Stimulated activated naive CD8-positive, alpha-beta T cell treated with anti-CD3 and anti-CD28 coated beads, Interleukin-15, Interleukin-2, amounts not matched to agents 100 ng/mL and 50 ng/mL, for 24 hours (primary cell): Measurements from ENCODE around the gene ATF3.
"Not testable (repeated sequence)": the region's sequence is repeated elsewhere in the genome, so short reads cannot be mapped to it uniquely, and the experiment has no call there.

ENCODE experiments used
- H3K27ac Mint-ChIP-seq: one replicate; pipeline ENCODE4 v1.8.0; 2021; ENCODE audit warnings: mild to moderate bottlenecking, mixed read lengths
- H3K27me3 Mint-ChIP-seq: one replicate; pipeline ENCODE4 v1.8.0; 2021; ENCODE audit warnings: mixed read lengths
- H3K36me3 Mint-ChIP-seq: one replicate; pipeline ENCODE4 v1.8.0; 2021; ENCODE audit warnings: low read depth, mixed read lengths
- H3K4me1 Mint-ChIP-seq: one replicate; pipeline ENCODE4 v1.8.0; 2021; ENCODE audit warnings: low read depth, mixed read lengths
- H3K4me3 Mint-ChIP-seq: one replicate; pipeline ENCODE4 v1.8.0; 2021; ENCODE audit warnings: mild to moderate bottlenecking, mixed read lengths
- H3K9me3 Mint-ChIP-seq: one replicate; pipeline ENCODE4 v1.8.0; 2021; ENCODE audit warnings: mixed read lengths

ATF3 gene

GRCh38 chr1:212643877-212644276, 35.3 kb downstream of the ATF3 start:
- Mint-ChIP-seq H3K4me1 (no peaks in the 10 kb centered on the region), H3K9me3 (no peaks in the 10 kb centered on the region), H3K27me3 (peaks cover 8% of the 10 kb centered on the region), H3K27ac (no peak overlapping the region), H3K36me3 (no peaks in the 10 kb centered on the region), H3K4me3 (no peak overlapping the region)

- H3K36me3 Mint-ChIP-seq: no peaks in the 10 kb centered on the region
These were observed 36.4 kb downstream of the ATF3 start for GRCh38 chr1:212644866-212645545.

GRCh38 chr1:212645546-212646543, 37.3 kb downstream of the ATF3 start:
- Mint-ChIP-seq H3K4me1 (no peaks in the 10 kb centered on the region), H3K27ac (no peak overlapping the region), H3K27me3 (peaks cover 4% of the 10 kb centered on the region), H3K4me3 (no peak overlapping the region), H3K9me3 (no peaks in the 10 kb centered on the region), H3K36me3 (no peaks in the 10 kb centered on the region)

More at GRCh38 chr1:212644866-212645545, 36.4 kb downstream of the ATF3 start:
- H3K4me3 Mint-ChIP-seq: no peak overlapping the region
- no peaks in the 10 kb centered on the region for H3K4me1 Mint-ChIP-seq
- H3K9me3 Mint-ChIP-seq: no peaks in the 10 kb centered on the region
- peaks cover 4% of the 10 kb centered on the region for H3K27me3 Mint-ChIP-seq
- H3K27ac Mint-ChIP-seq: no peak overlapping the region

DNA sequence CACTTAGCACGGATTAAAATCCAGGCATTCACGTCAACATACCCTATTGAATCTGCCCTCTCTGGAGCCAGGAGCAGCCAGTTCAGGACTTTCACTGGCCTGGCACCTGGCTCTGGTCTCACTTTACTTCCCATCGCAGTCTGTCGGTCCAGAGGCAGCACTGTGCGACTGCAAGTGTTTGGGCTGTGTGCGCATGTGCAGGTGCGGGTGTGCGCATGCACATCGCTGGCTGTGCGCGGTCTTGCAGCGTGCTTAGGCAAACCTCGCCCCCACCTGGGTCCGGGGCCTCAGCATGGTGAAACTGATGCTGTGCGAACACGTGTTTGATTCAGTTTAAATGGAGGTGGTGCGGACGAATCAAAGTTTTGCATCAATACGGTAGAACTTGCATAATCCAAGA, 38.0 kb downstream of the ATF3 start:
- peaks cover 4% of the 10 kb centered on the region for H3K27me3 Mint-ChIP-seq
- no peak overlapping the region for H3K27ac Mint-ChIP-seq
- H3K9me3 Mint-ChIP-seq: no peaks in the 10 kb centered on the region
- no peaks in the 10 kb centered on the region for H3K36me3 Mint-ChIP-seq
- no peaks in the 10 kb centered on the region for H3K4me1 Mint-ChIP-seq
- H3K4me3 Mint-ChIP-seq: no peak overlapping the region

DNA sequence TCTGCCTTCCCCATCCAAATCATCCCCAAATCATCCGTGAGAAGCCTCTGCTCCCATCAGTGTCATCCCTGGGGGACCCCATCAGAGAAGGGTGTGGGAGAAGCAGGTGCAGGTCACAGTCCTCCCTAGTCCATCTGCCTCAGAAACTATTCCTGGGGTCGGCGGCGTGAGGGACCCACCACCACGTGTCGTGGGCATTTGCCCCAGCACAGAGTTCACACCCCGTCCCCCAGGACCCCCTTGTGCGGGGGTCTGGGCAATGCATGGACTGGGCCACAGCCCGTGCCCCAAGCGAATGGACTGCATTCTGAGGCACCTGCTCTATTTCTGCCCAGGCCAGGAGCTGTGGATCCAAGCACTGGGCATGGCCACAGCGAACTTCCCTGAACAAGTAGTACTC, 38.4 kb downstream of the ATF3 start:
- no peak overlapping the region for H3K27ac Mint-ChIP-seq
- no peak overlapping the region for H3K4me3 Mint-ChIP-seq
- no peaks in the 10 kb centered on the region for H3K4me1 Mint-ChIP-seq
- H3K27me3 Mint-ChIP-seq: peaks cover 4% of the 10 kb centered on the region
- H3K9me3 Mint-ChIP-seq: no peaks in the 10 kb centered on the region
- no peaks in the 10 kb centered on the region for H3K36me3 Mint-ChIP-seq

- no peak overlapping the region for H3K27ac Mint-ChIP-seq
- H3K27me3 Mint-ChIP-seq: no peaks in the 10 kb centered on the region
These were observed 39.9 kb downstream of the ATF3 start for GRCh38 chr1:212648431-212648830.

DNA sequence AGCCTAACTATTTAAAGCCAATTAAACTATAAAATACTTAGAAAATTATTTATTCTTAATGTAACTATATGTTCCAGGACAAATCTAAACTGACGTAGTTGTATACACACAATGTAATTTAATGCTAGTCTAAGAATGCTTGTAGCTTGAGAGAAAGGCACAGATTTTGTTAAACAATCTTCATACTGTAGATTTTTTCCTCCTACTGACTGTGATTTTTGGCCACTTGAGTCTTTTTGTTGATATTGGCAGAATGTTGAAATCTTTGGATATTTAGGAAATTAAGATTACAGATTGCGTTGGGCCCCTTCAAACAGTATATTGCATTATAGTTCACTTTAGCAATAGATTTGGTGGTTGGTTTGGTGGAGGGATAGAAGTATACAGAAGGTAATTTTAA, 40.5 kb downstream of the ATF3 start:
- no peaks in the 10 kb centered on the region for H3K4me1 Mint-ChIP-seq
- H3K4me3 Mint-ChIP-seq: no peak overlapping the region
- no peak overlapping the region for H3K27ac Mint-ChIP-seq
- no peaks in the 10 kb centered on the region for H3K36me3 Mint-ChIP-seq
- H3K9me3 Mint-ChIP-seq: no peaks in the 10 kb centered on the region
- H3K27me3 Mint-ChIP-seq: no peaks in the 10 kb centered on the region

More at GRCh38 chr1:212648431-212648830, 39.9 kb downstream of the ATF3 start:
- H3K9me3 Mint-ChIP-seq: no peaks in the 10 kb centered on the region
- no peaks in the 10 kb centered on the region for H3K36me3 Mint-ChIP-seq
- H3K4me3 Mint-ChIP-seq: no peak overlapping the region
- no peaks in the 10 kb centered on the region for H3K4me1 Mint-ChIP-seq

DNA sequence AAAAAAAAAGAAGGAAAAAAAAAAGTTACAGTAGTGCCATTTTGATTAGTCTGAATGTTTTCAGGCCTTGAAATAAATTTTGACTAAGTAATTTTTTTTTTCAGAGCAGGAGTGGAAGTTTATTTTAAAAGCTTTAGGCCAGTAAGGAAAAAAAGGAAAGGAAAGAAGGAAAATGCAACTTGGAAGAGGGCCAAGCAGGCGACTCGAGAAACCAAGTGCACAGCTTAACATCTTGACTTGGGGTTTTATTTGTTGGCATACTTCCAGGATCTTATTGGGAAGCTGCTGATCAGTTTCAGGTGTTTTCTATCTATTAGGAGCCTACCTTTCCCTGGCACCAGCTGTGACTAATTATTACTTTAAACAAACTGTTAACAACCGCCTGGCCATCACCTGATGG, 41.7 kb downstream of the ATF3 start:
- Mint-ChIP-seq H3K4me3 (no peak overlapping the region), H3K27me3 (no peaks in the 10 kb centered on the region), H3K4me1 (no peaks in the 10 kb centered on the region), H3K9me3 (no peaks in the 10 kb centered on the region), H3K36me3 (no peaks in the 10 kb centered on the region), H3K27ac (no peak overlapping the region)

DNA sequence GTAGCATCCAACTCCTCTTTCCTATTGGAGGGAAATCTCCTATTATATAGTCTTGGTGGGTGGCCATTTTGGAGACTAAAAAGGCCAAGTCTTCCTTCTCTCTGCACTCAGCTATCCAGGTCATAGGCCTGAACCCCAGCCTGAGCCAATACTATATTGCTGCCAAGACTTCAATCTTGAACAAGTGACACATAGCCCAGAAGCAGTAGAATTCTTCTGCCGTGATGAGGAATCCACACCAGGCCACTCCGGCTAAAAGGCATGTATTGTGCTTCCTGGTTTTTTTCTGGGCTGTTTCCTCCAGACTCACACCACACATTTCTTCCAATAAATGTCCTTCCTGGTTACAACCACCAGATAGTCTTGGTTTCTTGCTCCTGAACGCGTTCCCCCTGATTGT, 43.0 kb downstream of the ATF3 start:
- H3K27me3 Mint-ChIP-seq: no peaks in the 10 kb centered on the region
- H3K4me1 Mint-ChIP-seq: no peaks in the 10 kb centered on the region

DNA sequence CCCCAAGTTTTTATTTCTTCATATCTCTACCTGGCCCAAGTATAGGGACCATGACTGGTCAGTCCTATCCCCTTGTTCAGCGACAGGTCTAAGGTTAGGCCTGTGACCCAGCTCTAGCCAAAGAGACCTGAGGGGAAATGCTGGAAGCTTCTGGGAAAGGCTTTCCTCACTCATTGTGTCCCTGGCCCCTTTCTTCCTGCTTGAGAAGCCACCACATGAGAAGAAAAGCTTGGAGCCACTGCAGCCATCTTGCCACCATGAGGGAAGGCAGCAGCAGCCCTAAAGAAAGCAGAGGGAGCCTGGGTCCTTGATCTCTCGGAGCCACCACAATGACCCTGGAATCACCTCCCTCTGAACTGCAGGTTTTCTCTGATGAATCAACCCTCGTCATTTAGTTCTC, 43.4 kb downstream of the ATF3 start:
- H3K4me3 Mint-ChIP-seq: no peak overlapping the region
- H3K4me1 Mint-ChIP-seq: no peaks in the 10 kb centered on the region
- H3K36me3 Mint-ChIP-seq: no peaks in the 10 kb centered on the region
- no peaks in the 10 kb centered on the region for H3K27me3 Mint-ChIP-seq
- no peak overlapping the region for H3K27ac Mint-ChIP-seq
- no peaks in the 10 kb centered on the region for H3K9me3 Mint-ChIP-seq

More for the DNA sequence above, 43.0 kb downstream of the ATF3 start:
- H3K36me3 Mint-ChIP-seq: no peaks in the 10 kb centered on the region
- H3K27ac Mint-ChIP-seq: no peak overlapping the region
- no peaks in the 10 kb centered on the region for H3K9me3 Mint-ChIP-seq
- H3K4me3 Mint-ChIP-seq: no peak overlapping the region

GRCh38 chr1:212652609-212653008, 44.0 kb downstream of the ATF3 start:
- Mint-ChIP-seq H3K4me1 (no peaks in the 10 kb centered on the region), H3K36me3 (no peaks in the 10 kb centered on the region), H3K27me3 (peaks cover 5% of the 10 kb centered on the region), H3K27ac (no peak overlapping the region), H3K9me3 (no peaks in the 10 kb centered on the region), H3K4me3 (no peak overlapping the region)

DNA sequence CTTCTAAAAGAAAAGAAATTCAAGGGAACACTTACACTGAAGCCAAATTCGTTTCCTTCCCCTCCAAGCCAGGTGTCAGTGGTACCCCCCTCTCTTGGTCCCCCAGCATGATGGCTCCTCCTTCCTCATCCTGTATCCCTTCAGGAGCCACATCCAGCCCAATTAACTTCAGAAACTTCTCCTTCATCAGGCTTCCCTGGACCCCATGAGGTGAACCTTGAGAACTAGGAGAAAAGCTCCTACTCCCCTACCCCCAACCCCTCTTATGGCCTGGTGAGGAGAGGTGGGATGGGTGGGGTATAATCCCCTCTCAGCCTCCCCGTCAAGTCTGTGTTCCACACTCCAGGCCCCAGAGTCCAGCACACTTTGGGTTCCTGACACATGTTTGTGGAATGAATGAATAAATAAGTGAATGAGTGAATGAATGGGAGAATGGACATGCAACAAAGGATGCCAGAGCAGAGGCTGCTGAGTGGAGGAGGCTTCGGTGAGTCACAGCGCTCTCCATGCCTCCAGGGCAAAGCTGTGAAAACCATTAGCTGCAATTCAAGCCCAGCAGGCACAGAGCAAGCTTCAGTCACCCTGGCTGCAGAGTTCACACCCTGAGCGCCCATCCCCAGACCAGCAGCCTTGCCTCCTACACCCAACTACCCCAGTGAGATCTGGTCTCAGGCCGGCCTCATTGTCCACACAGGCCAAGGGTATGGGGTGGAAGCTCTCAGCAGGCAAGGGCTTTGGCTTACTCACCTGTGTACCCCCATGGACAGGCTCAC, 47.3 kb downstream of the ATF3 start:
- H3K4me1 Mint-ChIP-seq: no peaks in the 10 kb centered on the region
- H3K27ac Mint-ChIP-seq: no peak overlapping the region
- no peaks in the 10 kb centered on the region for H3K9me3 Mint-ChIP-seq
- no peaks in the 10 kb centered on the region for H3K36me3 Mint-ChIP-seq
- H3K4me3 Mint-ChIP-seq: no peak overlapping the region
- H3K27me3 Mint-ChIP-seq: peaks cover 9% of the 10 kb centered on the region

DNA sequence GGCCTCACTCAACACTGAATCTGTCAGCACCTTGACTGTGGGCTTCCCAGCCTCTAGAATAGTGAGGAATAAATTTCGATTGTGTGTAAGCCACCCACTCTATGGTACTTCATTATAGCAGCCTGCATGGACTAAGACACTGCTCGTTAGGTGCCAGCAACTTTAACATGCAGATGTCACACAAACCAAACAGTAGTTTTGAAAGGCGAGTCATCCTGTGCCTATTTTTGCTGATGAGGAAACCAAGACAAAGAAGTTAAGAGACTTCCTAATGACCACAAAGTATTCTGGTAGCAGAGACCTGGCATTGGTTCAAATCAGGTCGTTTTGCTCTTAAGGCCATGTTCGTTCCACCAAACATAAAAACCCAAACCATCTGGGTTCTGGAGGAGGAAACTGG, 48.2 kb downstream of the ATF3 start:
- Mint-ChIP-seq H3K27me3 (peaks cover 9% of the 10 kb centered on the region), H3K27ac (no peak overlapping the region), H3K9me3 (no peaks in the 10 kb centered on the region), H3K36me3 (no peaks in the 10 kb centered on the region), H3K4me1 (no peaks in the 10 kb centered on the region), H3K4me3 (no peak overlapping the region)

GRCh38 chr1:212658250-212658649, 49.7 kb downstream of the ATF3 start:
- not testable (repeated sequence) for H3K4me1 Mint-ChIP-seq, H3K27ac Mint-ChIP-seq, H3K9me3 Mint-ChIP-seq, H3K36me3 Mint-ChIP-seq, H3K4me3 Mint-ChIP-seq, H3K27me3 Mint-ChIP-seq
